ENCODE results near the gene GNPTG.

GNPTG gene

GRCh38 chr16:1375741-1376410 lies 24.1 kb downstream of the GNPTG start:
- no peak for DNase-seq

- DNase-seq, result no peak
Measured at GRCh38 chr16:1377406-1378010, 25.8 kb downstream of the GNPTG start.

GRCh38 chr16:1378087-1378803 lies 26.5 kb downstream of the GNPTG start:
- DNase-seq, result no peak

GRCh38 chr16:1378804-1379303 lies 27.1 kb downstream of the GNPTG start:
- peak; percentile 78 for DNase-seq

- DNase-seq, result peak; percentile 68
Measured at GRCh38 chr16:1379304-1380076, 27.8 kb downstream of the GNPTG start.

- DNase-seq, result no peak
Measured at GRCh38 chr16:1380195-1380594, 28.5 kb downstream of the GNPTG start.

- DNase-seq, result no peak
Measured at GRCh38 chr16:1381612-1382406, 30.1 kb downstream of the GNPTG start.

- DNase-seq, result no peak
Measured at GRCh38 chr16:1383556-1383955, 31.8 kb downstream of the GNPTG start.

GRCh38 chr16:1385232-1385631 lies 33.5 kb downstream of the GNPTG start:
- no peak for DNase-seq

GRCh38 chr16:1387331-1387730 lies 35.6 kb downstream of the GNPTG start:
- no peak for DNase-seq

GRCh38 chr16:1389762-1390161 lies 38.0 kb downstream of the GNPTG start:
- no peak for DNase-seq

GRCh38 chr16:1390239-1390779 lies 38.6 kb downstream of the GNPTG start:
- DNase-seq, result no peak

GRCh38 chr16:1392826-1393225 lies 41.1 kb downstream of the GNPTG start:
- no peak for DNase-seq

GRCh38 chr16:1393613-1394176 lies 42.0 kb downstream of the GNPTG start:
- DNase-seq, result no peak

- no peak for DNase-seq
Measured at GRCh38 chr16:1394367-1394951, 42.7 kb downstream of the GNPTG start.

GRCh38 chr16:1395444-1396031 lies 43.8 kb downstream of the GNPTG start:
- DNase-seq, result no peak

GRCh38 chr16:1397779-1398178 lies 46.0 kb downstream of the GNPTG start:
- DNase-seq, result no peak

GRCh38 chr16:1398351-1398750 lies 46.6 kb downstream of the GNPTG start:
- DNase-seq, result no peak

GRCh38 chr16:1398826-1399581 lies 47.3 kb downstream of the GNPTG start:
- DNase-seq, result no peak
